Fibroblast of skin of left biceps (primary cell): Measurements from ENCODE around the gene DCLK1.

Experiments used
- DNase-seq, 2 experiments: peaks; one replicate each; pipeline ENCODE4 v3.0.0-alpha.2; 2013; ENCODE audit warnings: low read depth in 2 of 2

The DCLK1 gene

GRCh38 chr13:35833031-35833430 is 298.2 kb downstream of the DCLK1 start:
- DNase-seq, result no peak

- no peak for DNase-seq
Measured at GRCh38 chr13:35832551-35832950, 298.6 kb downstream of the DCLK1 start.

- no peak for DNase-seq
Measured at GRCh38 chr13:35830850-35831450, 300.2 kb downstream of the DCLK1 start.

- no peak for DNase-seq
Measured at GRCh38 chr13:35826626-35827254, 304.4 kb downstream of the DCLK1 start.

GRCh38 chr13:35824825-35825224 is 306.4 kb downstream of the DCLK1 start:
- DNase-seq, result no peak

GRCh38 chr13:35824395-35824794 is 306.8 kb downstream of the DCLK1 start:
- DNase-seq, result no peak

GRCh38 chr13:35822666-35823065 is 308.5 kb downstream of the DCLK1 start:
- DNase-seq, result no peak

- peak in 1 of 2 experiments; percentile 26 for DNase-seq
Measured at GRCh38 chr13:35818633-35819067, 312.5 kb downstream of the DCLK1 start.

GRCh38 chr13:35817642-35818607 is 313.3 kb downstream of the DCLK1 start:
- no peak for DNase-seq

GRCh38 chr13:35814605-35815011 is 316.6 kb downstream of the DCLK1 start:
- DNase-seq, result no peak

GRCh38 chr13:35812736-35813135 is 318.4 kb downstream of the DCLK1 start:
- DNase-seq, result no peak

GRCh38 chr13:35810321-35810720 is 320.9 kb downstream of the DCLK1 start:
- DNase-seq, result no peak

GRCh38 chr13:35808846-35809245 is 322.3 kb downstream of the DCLK1 start:
- DNase-seq, result no peak

- DNase-seq, result no peak
Measured at GRCh38 chr13:35804901-35805300, 326.3 kb downstream of the DCLK1 start.

- peak; percentile 80 to 83 for DNase-seq
Measured at GRCh38 chr13:35797991-35798390, 333.2 kb downstream of the DCLK1 start.

- no peak for DNase-seq
Measured at GRCh38 chr13:35797244-35797643, 333.9 kb downstream of the DCLK1 start.

GRCh38 chr13:35796623-35797022 is 334.6 kb downstream of the DCLK1 start:
- no peak for DNase-seq

GRCh38 chr13:35794734-35795389 is 336.3 kb downstream of the DCLK1 start:
- no peak for DNase-seq

GRCh38 chr13:35793823-35794222 is 337.4 kb downstream of the DCLK1 start:
- DNase-seq, result no peak

GRCh38 chr13:35792911-35793310 is 338.3 kb downstream of the DCLK1 start:
- DNase-seq, result no peak

GRCh38 chr13:35792021-35792420 is 339.2 kb downstream of the DCLK1 start:
- DNase-seq, result no peak
